RWPE1 (cell line): ENCODE results near the gene SAP30L.

Experiments used
- CTCF ChIA-PET: fragments of 350-600 bp; sonication (Branson Sonifier 250); formaldehyde crosslinking; extraction: SDS; loops from one replicate; lab custom pipeline; 2021; lab: Yijun Ruan, JAX
- POLR2A ChIA-PET: fragments of 400-600 bp; formaldehyde crosslinking; extraction: SDS; loops from one replicate; lab custom pipeline; 2020; ENCODE audit warnings: antibody characterized with exemption; ENCODE audit not compliant: low non-redundant PET; lab: Yijun Ruan, JAX
- DNase-seq: peaks from one replicate; pipeline ENCODE4 v3.0.0; 2012; ENCODE audit warnings: low spot score
- H3K27ac ChIP-seq: fragments of 450-650 bp; 2 replicates; pipeline ENCODE4 v1.5.1; 2017
- CTCF ChIP-seq: fragments of 450-650 bp; conservative IDR thresholded peaks from 2 replicates; pipeline ENCODE4 v1.5.1; 2017; ENCODE audit warnings: low read depth, mild to moderate bottlenecking

Gene SAP30L

GRCh38 chr5:154478752-154479159, 33.0 kb downstream of the SAP30L start:
- TF ChIP-seq CTCF = no peak
- ChIA-PET CTCF (interaction anchor here (0.5 to 0.6 kb wide), 2 partner anchors 14 to 23 kb away, joined by 3 to 5 read pairs; no protein-coding TSS in a partner anchor), POLR2A (no interaction called here)
- no peak overlapping the region for H3K27ac ChIP-seq
- no peak for DNase-seq

DNA sequence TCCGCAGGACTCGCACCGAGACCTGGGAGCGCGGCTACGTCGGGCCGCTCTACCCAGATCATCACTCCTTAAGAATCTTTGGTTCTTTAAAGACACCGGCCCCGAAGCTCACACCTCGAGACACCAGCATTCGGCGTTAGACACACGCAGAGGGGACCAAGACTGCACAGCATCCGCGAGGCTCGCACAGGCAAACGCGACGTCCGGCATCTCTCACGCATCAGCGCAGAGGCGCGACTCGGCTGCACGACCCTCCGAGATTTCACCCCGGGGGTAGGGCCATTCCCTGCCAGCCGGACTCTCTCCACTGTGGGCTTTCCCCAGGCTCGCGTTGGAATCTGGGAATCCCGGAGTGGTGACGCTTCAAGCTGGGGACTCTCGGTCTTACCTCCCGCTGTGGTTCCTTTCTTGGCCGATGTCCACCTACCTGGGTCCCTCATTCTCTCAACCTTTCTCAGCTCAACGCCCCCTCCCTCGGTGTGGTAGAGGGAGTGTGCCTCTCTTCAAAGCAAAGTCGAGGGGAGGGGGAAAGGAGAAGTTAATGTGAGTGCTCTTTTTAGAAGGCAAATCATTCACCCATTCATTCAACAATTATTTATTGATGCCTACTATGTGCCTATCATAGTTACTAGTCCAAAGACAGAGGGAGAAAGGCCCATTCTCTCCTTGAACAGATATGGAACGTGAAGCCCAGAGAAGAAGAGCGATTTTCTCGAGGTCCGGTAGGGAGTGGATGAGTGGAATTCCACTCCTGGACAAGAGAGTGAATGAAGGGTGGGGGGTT, 33.6 kb downstream of the SAP30L start:
- ChIA-PET POLR2A (no interaction called here), CTCF (interaction anchor here (0.5 to 0.6 kb wide), 2 partner anchors 14 to 23 kb away, joined by 3 to 5 read pairs; no protein-coding TSS in a partner anchor)
- DNase-seq = no peak
- no peak overlapping the region for H3K27ac ChIP-seq
- no peak for TF ChIP-seq CTCF

- POLR2A ChIA-PET = no interaction called here
- CTCF ChIA-PET = no interaction called here
- no peak overlapping the region for H3K27ac ChIP-seq
- TF ChIP-seq CTCF = no peak
- DNase-seq = no peak
Measured at GRCh38 chr5:154479944-154480750, 34.4 kb downstream of the SAP30L start.

DNA sequence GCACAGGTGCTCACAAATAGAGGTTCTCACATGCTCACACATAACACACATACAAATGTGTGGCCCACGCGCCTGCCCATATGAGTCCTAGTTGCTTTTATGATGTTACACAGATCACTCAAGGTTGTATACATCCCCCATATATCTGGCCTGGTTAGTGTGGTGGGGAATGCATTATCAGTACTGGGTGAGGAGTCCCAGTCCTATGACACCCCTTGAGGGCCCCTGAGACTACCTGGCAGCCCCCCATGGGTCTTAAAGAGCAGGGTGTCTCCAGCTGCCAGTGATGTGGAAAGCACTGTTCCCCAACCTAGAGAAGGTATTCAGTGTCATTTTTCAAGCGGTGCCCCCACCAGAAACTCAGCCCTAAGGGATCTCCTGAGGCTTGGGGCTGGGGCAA, 35.0 kb downstream of the SAP30L start:
- ChIA-PET POLR2A (no interaction called here), CTCF (interaction anchor here (0.9 to 1.8 kb wide), 3 partner anchors 13 to 409 kb away, joined by 3 to 5 read pairs (median 5); no protein-coding TSS in a partner anchor)
- TF ChIP-seq CTCF = no peak
- H3K27ac ChIP-seq = no peak overlapping the region
- no peak for DNase-seq

- DNase-seq = no peak
- TF ChIP-seq CTCF = no peak
- ChIA-PET CTCF (interaction anchor here (0.9 to 1.8 kb wide), 3 partner anchors 14 to 410 kb away, joined by 3 to 5 read pairs (median 5); no protein-coding TSS in a partner anchor), POLR2A (no interaction called here)
- no peak overlapping the region for H3K27ac ChIP-seq
Measured at GRCh38 chr5:154481584-154482381, 36.0 kb downstream of the SAP30L start.
